Endothelial cell of umbilical vein (primary cell): ENCODE results near the gene COL4A2. TPM values are rescaled to one million over a fixed set of nuclear protein-coding genes. Genes with fewer than 3 reads are reported as not detected.

Experiments used
- BruUV-seq: library from RNA; stranded (reverse); fragments of 400-500 nt; replicated peaks from 2 replicates; lab custom pipeline; 2021; lab: Mats Ljungman, UMichigan
- CTCF ChIA-PET: fragments of 300-600, 350-600 bp; sonication (Branson Sonifier 250); formaldehyde crosslinking; loops from one replicate; lab custom pipeline; 2021; ENCODE audit warnings: antibody characterized with exemption, inconsistent platforms; lab: Charles Lee
- POLR2A ChIA-PET: fragments of 300-600, 350-600 bp; sonication (Branson Sonifier 250); formaldehyde crosslinking; loops from one replicate; lab custom pipeline; 2021; ENCODE audit warnings: antibody characterized with exemption, inconsistent platforms; lab: Charles Lee
- DNase-seq: peaks from one replicate; pipeline ENCODE4 v3.0.0-alpha.2; 2011; ENCODE audit warnings: low read depth, low spot score
- FAIRE-seq: peaks from 2 replicates; lab custom pipeline; 2011; peaks lifted over from hg19 to GRCh38; lab: Jason Lieb, UNC
- H2AFZ ChIP-seq: 2 replicates; pipeline ENCODE4 v1.6.0; 2012; ENCODE audit warnings: low read depth, low read length, control low read depth, inconsistent platforms
- H3K27ac ChIP-seq: 2 replicates; pipeline ENCODE4 v1.5.1; 2011; ENCODE audit warnings: low read depth, mild to moderate bottlenecking, control low read depth, low read length, moderate library complexity; ENCODE audit not compliant: insufficient read depth
- H3K27me3 ChIP-seq, 2 experiments: 2 replicates each; pipeline versions ENCODE4 v1.6.0 to v1.6.1; 2011; ENCODE audit warnings: low read length in 2 of 2, mixed read lengths in 1 of 2; ENCODE audit not compliant: control insufficient read depth in 2 of 2, insufficient read depth in 2 of 2
- H3K36me3 ChIP-seq, 2 experiments: 2 replicates in 1 of 2; 3 replicates in 1 of 2; pipeline ENCODE4 v1.5.1; 2011; ENCODE audit warnings: low read length in 2 of 2, mild to moderate bottlenecking in 1 of 2, moderate library complexity in 1 of 2; ENCODE audit not compliant: control insufficient read depth in 2 of 2, insufficient read depth in 2 of 2; ENCODE audit errors: extremely low read depth in 1 of 2
- H3K4me1 ChIP-seq: 3 replicates; pipeline ENCODE4 v1.5.1; 2011; ENCODE audit warnings: mild to moderate bottlenecking, low read length; ENCODE audit not compliant: control insufficient read depth, insufficient read depth; ENCODE audit errors: extremely low read depth
- H3K4me2 ChIP-seq: 2 replicates; pipeline ENCODE4 v1.6.1; 2011; ENCODE audit warnings: low read length, control low read depth, mixed read lengths; ENCODE audit not compliant: insufficient read depth
- H3K4me3 ChIP-seq, 3 experiments: fragments of 200-600 bp in 1 of 3; sonication (generic), shearing (Covaris generic) in 1 of 3; replicated peaks in 1 of 3; 2 replicates each; pipeline ENCODE4 v1.5.1; 2011 to 2016; ENCODE audit warnings: control low read depth in 3 of 3, low read length in 3 of 3, mild to moderate bottlenecking in 2 of 3, inconsistent platforms in 1 of 3, low read depth in 1 of 3, moderate library complexity in 1 of 3; ENCODE audit not compliant: insufficient read depth in 1 of 3
- H3K79me2 ChIP-seq: 2 replicates; pipeline ENCODE4 v1.6.0; 2012; ENCODE audit warnings: low read length, inconsistent platforms; ENCODE audit not compliant: control insufficient read depth, insufficient read depth
- H3K9ac ChIP-seq: replicated peaks from 2 replicates; pipeline ENCODE3; 2011; ENCODE audit warnings: low read length, control low read depth; ENCODE audit not compliant: insufficient read depth; ENCODE audit errors: extremely low read depth
- H3K9me1 ChIP-seq: replicated peaks from 3 replicates; pipeline ENCODE4 v1.6.0; 2011; ENCODE audit warnings: mild to moderate bottlenecking, low read length; ENCODE audit not compliant: control insufficient read depth, insufficient read depth; ENCODE audit errors: extremely low read depth
- H3K9me3 ChIP-seq: replicated peaks from 2 replicates; pipeline ENCODE4 v1.5.1; 2012; ENCODE audit warnings: low read length, inconsistent platforms; ENCODE audit not compliant: control insufficient read depth, insufficient read depth
- H4K20me1 ChIP-seq: replicated peaks from 2 replicates; pipeline ENCODE3; 2011; ENCODE audit warnings: mild to moderate bottlenecking, low read length; ENCODE audit not compliant: control insufficient read depth, insufficient read depth; ENCODE audit errors: extremely low read depth
- EZH2 ChIP-seq: IDR thresholded peaks from 2 replicates; pipeline ENCODE4 v1.6.1; 2012; ENCODE audit warnings: borderline replicate concordance, low read depth, mild to moderate bottlenecking, moderate library complexity, low read length, inconsistent platforms; ENCODE audit not compliant: severe bottlenecking
- FOS ChIP-seq: IDR thresholded peaks from 2 replicates; pipeline ENCODE4 v1.6.1; 2011; ENCODE audit warnings: mild to moderate bottlenecking, low read length, moderate library complexity, borderline replicate concordance; ENCODE audit not compliant: insufficient read depth
- GATA2 ChIP-seq: IDR thresholded peaks from 2 replicates; pipeline ENCODE4 v1.7.0; 2011; ENCODE audit warnings: low read depth, mild to moderate bottlenecking, moderate library complexity, mixed read lengths, low read length; ENCODE audit not compliant: insufficient read length, insufficient read depth
- JUN ChIP-seq: IDR thresholded peaks from 2 replicates; pipeline ENCODE4 v1.6.1; 2011; ENCODE audit warnings: borderline replicate concordance, low read depth; ENCODE audit not compliant: insufficient read length, insufficient read depth
- MAX ChIP-seq: IDR thresholded peaks from 2 replicates; pipeline ENCODE4 v1.6.1; 2011; ENCODE audit not compliant: insufficient read depth, insufficient read length
- MYC ChIP-seq: IDR thresholded peaks from one replicate; pipeline ENCODE4 v1.6.1; 2011; ENCODE audit warnings: mild to moderate bottlenecking, low read depth, low read length
- POLR2A ChIP-seq: IDR thresholded peaks from 2 replicates; pipeline ENCODE4 v1.6.1; 2012; ENCODE audit warnings: low read depth, mild to moderate bottlenecking, control low read depth, low read length
- POLR2AphosphoS5 ChIP-seq: IDR thresholded peaks from 2 replicates; pipeline ENCODE4 v1.6.1; 2012; ENCODE audit warnings: low read depth, mild to moderate bottlenecking, control low read depth, low read length, moderate library complexity; ENCODE audit not compliant: insufficient read depth
- dilution Hi-C: fragments of 300-500 bp; cut with MboI; formaldehyde crosslinking; loops from one replicate; pipeline ENCODE4 v1.15.0; 2019; ENCODE audit warnings: low sequenced_read_pairs; ENCODE audit not compliant: extremely low pct_ligation_motif_present
- intact Hi-C: fragments of 100-400 bp; cut with micrococcal nuclease; formaldehyde crosslinking; loops from one replicate; pipeline ENCODE4 v1.10.0; 2022
- polyA plus RNA-seq, 4 experiments: library from polyadenylated mRNA; depleted of rRNA in 3 of 4; stranded (reverse) in 3 of 4; unstranded in 1 of 4; fragments of >200 nt; gene quantifications; 2 replicates each; pipeline versions ENCODE4 v1.2.1 to v1.2.3, GENCODE V29; 2011 to 2012; ENCODE audit warnings: missing spikeins in 1 of 4
- total RNA-seq: library from RNA; stranded (reverse); gene quantifications from 2 replicates; pipeline ENCODE4 v1.2.3, GENCODE V29; 2021
- TF ChIP-seq, protein P1 (sequence below), 2 donors: IDR thresholded peaks; 1 replicate in 1 of 2; 2 replicates in 1 of 2; pipeline ENCODE4 v1.5.1; 2011; ENCODE audit warnings: low read length in 2 of 2, mild to moderate bottlenecking in 2 of 2, moderate library complexity in 2 of 2, control low read depth in 1 of 2, inconsistent platforms in 1 of 2, low read depth in 1 of 2; ENCODE audit not compliant: insufficient read depth in 1 of 2; ENCODE audit errors: extremely low read depth in 1 of 2

The COL4A2 gene
- total and polyA plus RNA-seq, 2 donors (not counting 3 experiments of a cell fraction or from before 2014, with no cell fraction given), result 792 to 940 TPM

DNA sequence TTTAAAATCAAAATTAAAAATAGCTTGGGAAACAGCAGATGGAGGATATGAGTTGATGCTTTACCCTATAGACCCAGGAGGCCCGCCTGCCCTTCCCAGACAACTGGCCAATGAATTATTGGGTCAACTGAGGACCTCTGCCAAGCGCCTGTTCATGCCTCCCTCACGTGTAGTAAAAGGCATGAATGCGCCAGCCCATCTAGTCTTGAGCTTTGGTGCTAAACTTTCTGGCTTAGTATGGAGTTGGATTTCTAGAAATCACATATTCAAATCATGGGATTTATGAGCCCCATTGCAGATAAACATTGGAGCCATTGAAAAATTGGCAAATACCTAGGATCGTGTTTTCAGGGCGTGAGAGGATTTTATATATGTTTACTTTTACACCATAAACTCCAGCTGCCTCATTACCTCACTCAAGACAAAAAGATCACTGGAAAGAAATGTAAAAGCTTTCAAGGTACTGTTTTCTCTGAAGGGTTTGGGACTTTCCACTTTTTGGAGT is 47.1 kb downstream of the COL4A2 start:
- Histone ChIP-seq H3K27me3 (peaks cover 0 to 2% of the 10 kb centered on the region in 2 experiments), H4K20me1 (peaks cover 2% of the 10 kb centered on the region), H3K9me1 (no peaks in the 10 kb centered on the region), H3K4me3 (no peak overlapping the region), H3K79me2 (peaks cover 32% of the 10 kb centered on the region), H3K4me1 (peaks cover 5% of the 10 kb centered on the region), H3K9ac (no peak overlapping the region), H2AFZ (no peak overlapping the region), H3K4me2 (no peak overlapping the region), H3K36me3 (peaks cover 2 to 5% of the 10 kb centered on the region in 2 experiments), H3K27ac (no peak overlapping the region), H3K9me3 (no peaks in the 10 kb centered on the region)
- FAIRE-seq (no peak), DNase-seq (no peak)
- intact Hi-C loops, result no loop called here
- no TSS peak for BruUV-seq
- CTCF ChIA-PET, result interaction anchor here (0.7 to 1.9 kb wide), 2 partner anchors 16 to 31 kb away, joined by 3 to 5 read pairs; no protein-coding TSS in a partner anchor
- dilution Hi-C loops, result no loop called here
- TF ChIP-seq MAX, result no peak
- TF ChIP-seq JUN, result no peak
- TF ChIP-seq, protein P1, sequence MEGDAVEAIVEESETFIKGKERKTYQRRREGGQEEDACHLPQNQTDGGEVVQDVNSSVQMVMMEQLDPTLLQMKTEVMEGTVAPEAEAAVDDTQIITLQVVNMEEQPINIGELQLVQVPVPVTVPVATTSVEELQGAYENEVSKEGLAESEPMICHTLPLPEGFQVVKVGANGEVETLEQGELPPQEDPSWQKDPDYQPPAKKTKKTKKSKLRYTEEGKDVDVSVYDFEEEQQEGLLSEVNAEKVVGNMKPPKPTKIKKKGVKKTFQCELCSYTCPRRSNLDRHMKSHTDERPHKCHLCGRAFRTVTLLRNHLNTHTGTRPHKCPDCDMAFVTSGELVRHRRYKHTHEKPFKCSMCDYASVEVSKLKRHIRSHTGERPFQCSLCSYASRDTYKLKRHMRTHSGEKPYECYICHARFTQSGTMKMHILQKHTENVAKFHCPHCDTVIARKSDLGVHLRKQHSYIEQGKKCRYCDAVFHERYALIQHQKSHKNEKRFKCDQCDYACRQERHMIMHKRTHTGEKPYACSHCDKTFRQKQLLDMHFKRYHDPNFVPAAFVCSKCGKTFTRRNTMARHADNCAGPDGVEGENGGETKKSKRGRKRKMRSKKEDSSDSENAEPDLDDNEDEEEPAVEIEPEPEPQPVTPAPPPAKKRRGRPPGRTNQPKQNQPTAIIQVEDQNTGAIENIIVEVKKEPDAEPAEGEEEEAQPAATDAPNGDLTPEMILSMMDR (IDR thresholded peaks at IDR 0.05; ENCODE audit: extremely low read depth in 1 of 2, insufficient read depth in 1 of 2, low read depth in 1 of 2, low read length in 2 of 2), result no peak
- no peak for TF ChIP-seq MYC
- no peak for TF ChIP-seq GATA2
- no peak for TF ChIP-seq EZH2
- TF ChIP-seq POLR2AphosphoS5, result no peak
- TF ChIP-seq POLR2A, result no peak
- TF ChIP-seq FOS, result no peak
- POLR2A ChIA-PET, result interaction anchor here (0.6 kb wide), 1 partner anchor 138 kb away, joined by 4 read pairs; no protein-coding TSS in a partner anchor
